AML-193 (cell line): ENCODE data around the gene GRAP.

Source experiments
- DNase-seq, 2 experiments: peaks; one replicate each; lab custom pipeline; 2025; lab: John Stamatoyannopoulos, UW

GRAP gene

DNA sequence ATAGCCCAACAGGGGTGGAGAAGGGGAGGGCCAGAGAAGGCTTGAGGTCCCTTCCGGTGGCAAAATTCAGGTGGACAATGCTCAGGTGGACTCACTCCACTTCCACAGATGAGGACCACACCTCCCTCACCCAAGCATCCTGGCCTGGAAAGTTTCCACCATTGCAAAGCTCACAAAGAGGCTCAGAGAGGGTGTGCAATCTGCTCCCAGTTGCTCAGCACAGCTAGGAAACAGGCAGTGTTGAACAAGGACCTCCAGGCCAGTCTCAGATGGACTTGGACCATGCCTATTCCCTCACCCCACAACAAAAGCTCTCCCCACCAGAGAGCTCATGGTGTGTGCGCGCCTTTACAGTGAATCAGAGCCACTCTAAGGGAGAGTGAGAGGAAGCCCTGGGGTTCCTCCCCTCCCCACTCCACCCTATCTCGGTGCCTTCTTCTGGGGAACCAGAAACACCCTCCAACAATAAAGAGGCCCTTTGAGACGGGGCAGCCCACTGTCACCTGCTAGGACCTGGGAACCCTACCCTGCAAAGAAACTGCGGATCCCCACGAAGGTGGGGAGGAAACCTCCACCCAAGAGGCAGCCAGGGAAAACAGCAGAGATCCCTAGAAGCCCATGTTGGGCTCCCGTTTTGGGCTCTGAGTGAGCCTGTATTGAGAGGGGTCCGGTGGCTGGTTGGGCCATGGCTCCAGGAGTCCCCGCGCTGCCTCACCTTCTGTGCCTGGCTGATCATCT, 43.8 kb downstream of the GRAP start:
- no peak for DNase-seq

DNA sequence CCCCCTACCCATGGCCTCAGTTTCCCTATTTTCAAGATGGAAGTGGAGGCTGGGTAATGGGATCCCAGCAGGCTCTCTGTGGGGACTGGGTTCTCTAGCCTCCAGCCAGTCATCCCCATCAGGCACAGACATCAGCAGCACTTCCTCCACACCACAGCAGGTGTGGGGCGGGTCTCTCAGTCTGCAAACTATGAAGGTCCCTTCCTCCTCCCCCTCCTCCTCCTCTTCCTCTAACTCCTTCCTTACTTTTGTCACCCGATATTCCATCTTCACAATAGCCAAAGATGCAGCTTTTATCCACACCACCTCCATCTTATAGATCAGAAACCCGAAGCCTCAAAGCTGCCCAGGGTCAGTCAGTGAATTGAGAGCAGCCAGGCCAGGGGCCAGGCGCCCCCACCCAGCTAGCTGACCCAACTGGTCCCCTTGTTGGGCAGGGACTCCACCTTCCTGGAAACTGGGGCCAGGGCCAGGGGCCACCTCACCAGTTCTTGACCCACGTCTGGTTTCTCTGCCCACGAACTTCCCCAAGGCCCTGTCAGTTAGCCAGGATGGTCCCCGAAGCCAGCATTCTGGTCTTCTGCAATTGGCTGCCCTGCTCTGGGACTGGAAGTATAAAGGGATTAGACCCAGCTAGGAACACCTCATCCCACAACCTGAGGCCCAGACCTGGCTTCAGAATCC, 44.7 kb downstream of the GRAP start:
- DNase-seq: no peak

DNA sequence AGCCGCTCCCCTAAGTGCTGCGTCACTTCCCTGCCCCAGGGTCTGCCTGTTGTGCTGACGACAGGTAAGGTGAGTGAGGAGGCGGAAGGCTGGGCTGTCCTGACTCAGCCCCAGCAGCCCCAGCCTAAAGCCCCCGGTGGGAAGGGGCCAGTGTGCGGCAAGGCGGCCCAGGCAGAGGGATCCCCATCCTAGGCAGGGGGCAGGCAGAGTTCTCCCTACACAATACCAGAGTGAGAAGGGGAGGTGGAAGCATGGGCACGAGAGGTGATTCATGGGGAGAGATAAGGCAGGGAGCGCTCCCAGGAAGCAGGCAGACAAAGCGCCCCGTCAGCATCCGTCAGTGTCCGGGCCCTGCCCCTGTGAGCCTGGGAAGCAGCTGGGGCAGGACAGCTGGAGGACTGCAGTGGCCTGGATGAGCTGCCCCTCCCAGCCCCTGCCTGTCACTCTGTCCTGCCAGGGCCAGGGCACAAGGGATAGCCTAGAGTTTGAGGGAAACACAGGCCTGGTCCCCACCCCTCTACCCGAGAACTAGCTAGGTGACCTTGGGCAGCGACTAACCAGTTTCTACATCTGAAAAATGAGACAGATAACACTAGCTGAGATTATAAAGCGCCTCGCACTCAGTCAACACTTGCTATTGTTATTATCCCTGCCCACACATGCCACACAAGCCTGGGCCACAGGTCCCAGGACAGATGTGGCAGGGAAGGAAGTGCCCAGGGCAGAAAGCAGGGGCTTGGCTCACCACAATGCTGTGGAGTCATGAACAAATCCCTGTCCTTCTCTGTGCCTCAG, 46.0 kb downstream of the GRAP start:
- no peak for DNase-seq

DNA sequence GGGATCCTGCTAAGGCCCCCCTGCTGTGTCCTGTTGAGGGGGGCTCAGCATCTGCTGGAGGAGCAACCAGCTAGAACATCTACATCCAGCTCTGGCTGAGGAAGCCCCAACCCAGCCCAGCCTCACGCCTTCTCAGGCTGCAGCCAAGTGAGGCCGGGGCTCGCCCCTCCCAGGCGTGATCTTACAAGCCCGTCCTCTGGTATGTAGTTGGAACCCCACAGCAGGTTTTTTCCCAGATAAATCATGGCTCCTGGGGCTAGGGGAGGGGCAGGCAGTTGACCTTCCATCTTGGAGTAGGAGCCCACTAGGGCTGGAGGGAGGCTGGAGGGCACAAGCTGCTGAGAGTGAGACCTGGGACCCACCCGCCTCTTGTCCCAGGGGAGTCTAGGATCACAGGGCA, 46.8 kb downstream of the GRAP start:
- no peak for DNase-seq

DNA sequence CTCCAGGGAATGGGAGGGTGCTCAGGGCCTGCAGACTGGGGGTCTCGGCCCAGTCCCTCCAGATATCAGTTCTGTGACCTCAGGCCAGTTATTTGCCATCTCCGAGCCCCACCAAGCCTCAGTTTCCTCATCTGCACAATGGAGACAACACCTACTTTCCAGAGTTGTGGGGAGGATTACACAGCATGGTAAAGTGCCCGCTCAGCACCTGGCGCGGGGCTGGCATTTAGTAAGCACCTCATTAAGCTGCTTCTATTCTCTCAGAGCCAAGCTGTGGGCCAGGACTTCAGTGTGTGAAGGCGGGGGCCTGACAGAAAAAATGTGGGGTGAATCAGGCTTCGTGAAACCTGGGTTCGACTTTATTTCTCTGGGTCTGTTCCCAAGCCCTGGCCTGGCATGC, 47.4 kb downstream of the GRAP start:
- DNase-seq: no peak

DNA sequence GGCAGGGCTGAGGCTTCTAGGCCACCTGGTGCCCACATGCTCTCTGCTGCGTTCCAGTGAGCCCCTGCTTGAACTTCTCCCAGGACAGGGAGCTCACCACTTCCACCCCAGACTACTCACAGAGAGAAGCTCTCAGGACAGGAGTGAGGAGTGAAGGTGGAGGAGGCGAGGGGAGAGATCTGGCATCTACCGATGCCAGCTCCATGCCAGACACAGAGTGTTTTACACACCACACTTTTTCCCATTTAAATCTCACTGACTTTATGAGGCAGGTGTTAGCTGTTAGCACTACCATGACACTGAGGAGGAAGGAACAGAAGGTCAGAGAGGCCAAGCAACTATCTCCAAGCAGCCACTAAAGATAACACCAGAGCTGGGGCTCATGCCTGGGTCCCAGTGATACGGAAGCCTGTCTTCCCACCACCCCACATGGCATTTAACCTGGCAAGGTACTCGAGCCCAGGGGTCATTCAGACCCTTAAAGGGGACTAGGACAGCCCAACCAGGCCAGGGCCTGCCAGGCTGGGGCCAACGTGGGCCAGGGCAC, 49.0 kb downstream of the GRAP start:
- DNase-seq: no peak

DNA sequence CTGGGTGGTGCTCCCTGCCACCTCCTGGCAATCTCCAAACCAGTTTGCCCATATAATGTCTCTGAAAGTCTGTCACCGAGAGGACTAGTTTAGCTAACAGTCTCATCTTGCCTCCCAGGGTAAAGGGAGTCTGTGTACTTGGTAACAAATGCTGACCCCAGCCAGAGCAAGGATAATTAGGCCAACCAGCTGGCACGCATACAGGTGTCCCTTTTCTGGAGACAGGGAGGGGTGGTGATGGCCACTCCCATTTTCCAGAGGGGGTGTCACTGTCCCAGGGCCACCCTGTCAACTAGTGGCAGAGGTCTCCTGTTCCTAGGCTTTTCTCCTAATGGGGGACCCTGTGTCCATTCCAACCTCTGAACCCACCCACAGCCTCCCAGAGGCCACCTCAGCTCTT, 50.3 kb downstream of the GRAP start:
- no peak for DNase-seq

DNA sequence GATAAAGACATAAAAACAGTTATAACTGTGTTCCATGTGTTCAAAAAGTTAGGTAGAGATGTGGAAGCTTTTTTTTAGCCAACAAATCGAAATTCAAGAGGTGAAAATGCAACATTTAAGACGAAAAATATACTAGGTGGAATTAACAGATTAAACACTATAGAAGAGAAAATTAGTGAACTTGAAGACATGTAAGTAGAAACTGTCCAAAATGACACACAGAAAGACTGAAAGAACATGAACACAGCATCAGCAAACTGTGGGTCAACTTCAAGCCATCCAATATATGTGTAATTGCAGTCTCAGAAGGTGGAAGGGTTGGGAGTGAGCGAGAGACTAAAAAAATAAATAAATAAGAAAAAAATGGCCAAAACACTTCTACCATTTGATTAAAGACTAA, 51.5 kb downstream of the GRAP start:
- no peak for DNase-seq

DNA sequence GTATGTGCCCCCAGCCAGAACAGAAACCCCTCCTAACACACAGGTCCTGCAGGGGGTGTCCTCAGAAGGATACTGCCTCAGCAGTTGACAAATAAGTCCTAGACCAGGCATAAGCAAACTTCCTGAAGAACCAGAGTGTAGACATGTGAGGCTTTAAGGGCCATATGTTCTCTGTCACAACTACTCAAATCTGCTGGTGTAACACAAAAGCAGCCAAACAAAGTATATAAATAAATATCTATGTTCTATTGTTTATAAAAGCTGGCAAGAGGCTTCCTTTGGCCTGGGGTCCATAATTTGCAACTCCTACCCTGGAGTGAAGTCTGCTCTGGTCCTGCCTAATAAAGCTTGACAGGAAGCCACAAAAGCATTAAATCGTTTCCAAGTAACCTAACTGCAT, 52.1 kb downstream of the GRAP start:
- no peak for DNase-seq

DNA sequence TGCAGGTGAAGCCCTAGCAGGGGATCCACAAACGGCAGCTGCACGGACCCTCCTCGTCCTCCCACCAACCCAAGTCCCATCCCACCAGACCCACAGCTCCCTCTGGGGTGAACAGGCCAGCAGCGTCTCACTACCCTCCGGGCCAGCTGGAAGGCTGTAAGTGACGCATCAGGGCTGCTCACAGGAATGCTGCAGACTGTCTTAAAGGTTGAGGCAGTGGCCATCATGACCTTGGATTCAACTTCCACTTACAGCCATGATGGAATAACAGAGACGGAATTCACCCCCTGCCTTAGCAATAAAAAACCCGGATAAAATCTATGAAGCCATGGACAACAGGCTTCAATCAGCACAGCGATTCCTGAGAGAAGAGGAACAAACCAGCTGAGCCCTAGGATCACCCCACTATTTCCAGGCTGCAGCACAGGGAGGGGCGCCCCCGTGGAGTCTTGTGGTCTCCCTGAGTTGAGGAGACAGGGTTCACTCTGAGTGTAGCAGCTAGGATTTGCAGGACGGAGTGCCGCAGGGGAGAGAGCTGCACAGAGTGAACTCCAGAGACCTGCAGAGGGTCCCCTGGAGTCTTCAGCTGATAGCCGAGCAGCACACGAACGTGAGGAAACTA, 52.7 kb downstream of the GRAP start:
- DNase-seq: no peak

DNA sequence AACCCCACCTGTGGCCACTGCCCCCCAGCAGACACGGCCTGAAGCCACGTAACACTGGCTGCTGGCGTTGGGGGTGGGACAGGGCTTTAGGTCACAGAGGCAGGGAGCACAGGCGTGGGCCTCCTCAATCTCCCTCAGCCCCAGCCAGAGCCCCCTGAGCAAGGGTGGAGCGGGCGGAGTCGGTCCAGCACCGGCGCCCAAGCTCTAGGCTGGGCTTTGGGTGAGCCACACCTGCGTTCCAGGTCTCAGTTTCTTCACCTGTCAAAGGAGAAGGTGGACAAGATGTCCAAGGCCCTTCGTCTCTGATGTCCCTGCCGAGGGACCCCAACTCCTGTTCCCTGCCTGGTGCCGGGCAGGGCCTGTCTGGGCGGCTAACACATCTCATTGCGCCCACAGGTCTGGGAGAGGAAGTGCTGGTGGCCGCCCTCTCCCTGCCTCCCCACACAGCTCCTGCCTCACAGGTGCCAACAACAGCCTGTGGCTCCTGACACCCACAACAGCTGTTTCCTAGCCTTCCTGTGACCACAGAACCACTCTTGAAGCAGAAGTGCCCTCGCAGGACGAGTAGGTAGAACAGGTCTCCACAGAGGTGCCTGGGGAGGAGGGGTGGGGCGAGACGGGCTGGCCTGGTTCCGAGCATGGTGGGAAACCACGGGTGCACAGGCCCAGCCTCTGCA, 54.2 kb downstream of the GRAP start:
- DNase-seq: no peak

DNA sequence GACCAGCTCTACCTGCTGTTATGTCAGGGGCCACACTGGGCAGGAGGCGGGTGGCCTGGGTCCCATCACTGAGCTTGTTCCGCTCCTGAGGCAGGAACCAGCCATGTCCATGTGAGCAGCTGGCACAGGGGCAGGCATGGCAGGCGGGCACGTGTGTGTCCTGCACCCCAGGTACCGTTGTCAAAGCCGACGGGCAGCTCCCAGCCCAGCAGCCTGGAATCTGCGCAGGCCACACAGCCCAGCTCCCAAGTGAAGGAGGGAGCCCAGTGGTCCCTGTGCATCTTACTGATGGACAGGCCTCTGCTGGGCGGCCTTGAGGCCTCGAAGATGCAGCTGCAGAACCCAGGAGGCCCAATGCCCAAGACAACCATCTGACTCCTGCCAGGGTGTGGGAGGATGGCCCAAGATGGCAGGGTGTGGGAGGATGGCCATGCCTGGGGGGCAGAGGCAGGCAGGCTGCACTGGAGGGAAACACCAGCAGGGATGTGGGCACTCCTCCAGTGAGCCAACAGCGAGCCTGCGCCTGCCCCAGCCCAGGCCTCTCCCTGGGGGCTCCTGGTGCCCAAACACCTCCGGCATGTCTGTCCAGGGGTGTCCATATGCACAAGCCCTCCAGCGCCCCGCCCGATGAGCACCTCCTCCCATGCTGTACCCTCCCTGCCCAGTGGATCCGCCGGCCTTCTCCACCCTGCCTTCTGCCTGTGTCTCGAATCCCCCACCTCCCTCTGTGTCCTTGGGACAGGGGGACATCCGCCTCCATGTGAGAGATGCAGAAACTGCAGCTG, 55.0 kb downstream of the GRAP start:
- no peak for DNase-seq

DNA sequence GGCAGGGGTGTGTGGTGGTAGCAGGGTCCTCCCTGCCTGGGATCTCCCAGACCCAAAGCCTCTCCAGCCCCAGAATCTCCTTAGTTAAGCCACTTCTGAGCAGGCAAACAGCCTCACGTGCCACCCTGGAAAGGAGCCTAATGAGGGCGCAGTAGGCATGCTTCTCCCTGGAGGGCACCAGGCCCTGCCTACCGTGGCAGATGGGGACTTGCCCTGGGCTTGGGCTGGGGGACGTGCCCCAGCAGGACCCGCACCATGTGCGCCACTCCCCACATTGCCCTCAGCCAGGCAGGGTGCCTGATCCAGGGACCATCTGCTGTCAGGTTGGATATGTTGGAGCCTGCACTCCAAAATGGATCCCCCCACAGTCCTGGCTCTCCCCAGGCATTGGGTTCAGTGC, 56.4 kb downstream of the GRAP start:
- DNase-seq: no peak

DNA sequence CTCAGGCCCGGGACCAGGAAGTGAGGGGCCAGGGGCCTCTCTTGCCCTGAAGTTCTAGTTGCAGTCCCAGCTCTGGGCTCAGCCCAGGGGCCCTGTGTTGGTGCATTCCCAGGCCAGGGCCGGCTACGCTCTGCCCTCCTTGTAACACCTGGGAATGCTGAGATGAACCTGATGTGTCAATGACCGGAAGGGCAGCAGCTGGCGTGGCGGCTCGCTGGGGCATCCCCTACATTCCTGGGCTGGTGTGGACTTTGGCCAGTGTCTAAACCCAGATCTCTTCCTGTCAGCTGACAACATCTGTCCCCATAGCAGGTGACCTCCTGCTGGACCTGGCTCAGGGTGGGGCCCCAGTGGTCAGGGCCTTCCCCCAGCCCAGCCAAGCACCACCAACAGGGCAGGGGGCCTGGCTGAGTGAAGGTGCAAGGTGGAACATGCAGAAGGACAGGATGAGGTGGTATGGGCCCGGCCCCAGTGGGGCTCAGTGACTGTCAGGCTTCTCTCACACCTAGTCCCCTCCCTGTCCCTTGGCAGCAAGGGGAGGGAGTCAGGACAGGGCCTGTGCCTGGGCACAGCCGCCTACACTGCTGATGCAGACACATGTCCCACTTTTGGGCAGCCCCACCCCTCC, 58.1 kb downstream of the GRAP start:
- no peak for DNase-seq

DNA sequence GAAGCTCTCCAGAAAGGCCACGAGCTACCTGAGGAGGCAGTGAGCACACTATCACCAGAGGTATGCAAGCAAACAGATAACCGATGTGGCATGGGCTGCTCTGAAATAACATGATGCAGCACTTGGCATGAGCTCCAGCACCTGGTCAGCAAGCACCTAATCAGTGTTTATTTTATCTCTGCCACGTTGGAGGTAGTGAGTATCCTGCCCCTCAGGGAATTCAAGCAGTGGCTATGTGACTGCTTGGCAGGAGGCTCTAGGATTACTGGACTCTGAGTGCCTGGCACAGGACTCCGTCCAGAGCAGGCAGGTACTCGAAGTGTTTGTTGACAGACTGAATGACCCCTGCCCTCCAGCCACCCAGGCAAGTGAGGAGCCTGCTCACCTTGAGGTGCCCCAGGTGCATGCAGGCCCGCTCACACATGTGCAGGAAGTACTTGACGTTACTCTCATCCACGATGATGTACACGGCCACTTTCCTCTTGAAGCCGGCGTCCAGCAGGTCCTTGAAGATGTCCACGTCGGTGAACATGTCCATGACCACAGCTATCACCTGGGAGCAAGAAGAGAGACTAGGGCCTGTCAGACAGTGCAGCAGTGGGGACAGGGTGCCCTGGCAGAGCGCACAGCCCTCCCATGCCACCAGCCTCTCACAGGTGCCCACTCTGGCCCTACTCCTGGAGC, 58.8 kb downstream of the GRAP start:
- no peak for DNase-seq

DNA sequence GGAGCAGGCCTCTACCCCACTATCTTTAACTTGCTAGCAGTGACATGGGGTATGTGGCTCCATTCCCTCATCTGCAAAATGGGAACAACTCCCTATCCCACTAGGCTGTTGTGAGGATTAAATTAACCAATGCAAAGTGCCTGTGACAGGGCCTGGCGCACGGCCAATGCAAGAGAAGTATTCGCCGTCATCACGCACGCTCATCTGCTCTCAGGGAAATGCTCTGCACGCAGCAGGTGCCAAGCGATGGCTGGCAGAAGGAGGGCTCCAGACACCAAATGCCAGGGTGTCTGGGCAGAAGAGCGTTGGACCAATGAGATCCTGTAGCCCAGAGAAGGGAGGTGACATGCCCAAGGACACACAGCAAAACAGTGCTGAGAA, 59.5 kb downstream of the GRAP start:
- no peak for DNase-seq

DNA sequence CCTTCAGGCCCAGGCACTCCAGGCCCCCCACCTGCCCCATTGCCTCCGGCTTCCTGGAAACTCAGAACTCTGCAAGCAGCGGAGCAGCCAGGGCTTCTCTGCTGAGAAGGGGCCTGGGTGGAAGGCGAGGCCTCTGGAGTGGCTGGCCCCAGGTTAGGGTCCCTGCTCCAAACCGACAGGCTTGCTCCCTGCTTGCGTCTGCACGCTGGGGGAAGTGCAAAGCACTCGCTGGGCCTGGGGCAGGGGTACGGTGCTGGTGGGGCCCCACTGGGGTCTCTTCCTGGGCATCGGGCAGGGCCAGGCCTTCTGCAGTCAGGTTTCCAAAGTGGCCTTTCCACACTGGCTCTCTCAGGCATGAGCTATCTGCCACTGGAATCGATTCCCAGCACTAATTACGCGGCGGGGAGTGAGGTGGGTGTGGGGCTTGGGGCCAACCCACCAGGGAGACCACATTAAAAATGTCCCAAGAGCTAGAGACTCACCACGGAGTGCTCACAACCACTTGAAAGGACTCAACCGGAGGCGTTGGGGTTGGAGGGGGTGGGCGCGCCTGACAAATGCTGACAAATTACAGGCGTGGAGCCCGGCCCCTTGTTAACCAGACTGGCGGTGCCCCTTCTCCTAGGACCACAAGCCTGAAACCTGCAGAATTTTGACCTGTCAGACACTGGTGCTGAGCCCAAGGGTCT, 60.1 kb downstream of the GRAP start:
- no peak for DNase-seq

DNA sequence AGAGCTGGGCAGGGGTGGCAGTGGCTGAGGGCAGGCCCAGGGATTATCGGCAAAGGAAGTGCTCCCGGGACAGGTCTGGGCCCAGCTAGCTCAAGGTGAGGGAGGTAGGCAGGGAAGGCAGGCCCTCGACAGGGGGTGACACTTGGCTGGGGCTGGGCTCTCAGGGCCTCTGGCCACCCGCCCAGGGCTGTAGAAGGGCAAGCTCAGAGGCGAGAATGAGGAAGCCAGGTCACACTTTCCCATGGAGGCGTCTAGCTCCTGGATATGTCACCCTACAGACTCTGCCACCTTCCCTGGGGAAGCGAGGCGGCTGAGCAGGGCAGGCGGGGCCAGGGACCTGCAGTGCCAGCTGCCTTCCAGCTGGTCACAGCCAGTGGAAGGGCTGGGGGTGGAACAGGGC, 61.3 kb downstream of the GRAP start:
- no peak for DNase-seq
